Hypothalamus (tissue), 51 donors: Measurements from ENCODE around the gene HJV.
A peak's percentile ranks its signal among the peaks of the same experiment; 100 is the strongest.

Source experiments
- DNase-seq, 51 donors: peaks; one replicate each; lab custom pipeline; 2025; lab: John Stamatoyannopoulos, UW

Gene HJV

GRCh38 chr1:146022403-146023127, 1.0 kb upstream of the HJV start:
- DNase-seq: no peak

GRCh38 chr1:146021050-146021445, 487 bp downstream of the HJV start:
- DNase-seq: no peak

- no peak for DNase-seq
Measured at GRCh38 chr1:146020058-146021049, 1.2 kb downstream of the HJV start.

- no peak for DNase-seq
Measured at GRCh38 chr1:146019231-146020057, 2.1 kb downstream of the HJV start.

GRCh38 chr1:146016891-146017290, 4.6 kb downstream of the HJV start:
- no peak for DNase-seq

- no peak for DNase-seq
Measured at GRCh38 chr1:146013559-146013922, 8.0 kb downstream of the HJV start.

- peak in 11 of 51 donors; percentile 3 to 44 (median 29) for DNase-seq
Measured at GRCh38 chr1:146012703-146013558, 8.6 kb downstream of the HJV start.

GRCh38 chr1:146010126-146010738, 11.3 kb downstream of the HJV start:
- no peak for DNase-seq

GRCh38 chr1:146007489-146008133, 13.9 kb downstream of the HJV start:
- DNase-seq: no peak

GRCh38 chr1:146001709-146002108, 19.8 kb downstream of the HJV start:
- DNase-seq: no peak

GRCh38 chr1:145999321-146000024, 22.1 kb downstream of the HJV start:
- peak in 3 of 51 donors; percentile 4 to 16 (median 7) for DNase-seq

- peak in 2 of 51 donors; percentile 14 to 36 for DNase-seq
Measured at GRCh38 chr1:145997718-145998023, 23.9 kb downstream of the HJV start.

- DNase-seq: peak in 13 of 51 donors; percentile 8 to 77 (median 50)
Measured at GRCh38 chr1:145997016-145997717, 24.4 kb downstream of the HJV start.

GRCh38 chr1:145996433-145997015, 25.0 kb downstream of the HJV start, which contains the start of gene TXNIP:
Gene TXNIP, minus strand, starts transcription at chr1:145996579. Its CDS starts 313 bp downstream, at chr1:145996266.
- peak; percentile 75 to 100 (median 98) for DNase-seq

GRCh38 chr1:145995964-145996432, 25.5 kb downstream of the HJV start:
- peak in 5 of 51 donors; percentile 7 to 35 (median 7) for DNase-seq

- DNase-seq: peak in 1 of 51 donors; percentile 35
Measured at GRCh38 chr1:145995148-145995881, 26.2 kb downstream of the HJV start.
